SK-N-MC (cell line): ENCODE results near the gene ATP9B.

ENCODE experiments used
- EZH2 ChIP-seq: fragments of 200-600 bp; sonication (generic); IDR thresholded peaks from one replicate; pipeline ENCODE4 v1.6.1; 2017; ENCODE audit warnings: antibody characterized with exemption
- FOXP2 ChIP-seq: optimal IDR thresholded peaks from 2 replicates; pipeline ENCODE3; 2011; ENCODE audit warnings: mild to moderate bottlenecking, moderate library complexity; ENCODE audit not compliant: insufficient read depth; ENCODE audit errors: extremely low read length, control extremely low read depth
- POLR2AphosphoS5 ChIP-seq: IDR thresholded peaks from 2 replicates; pipeline ENCODE4 v1.6.1; 2012; ENCODE audit warnings: mild to moderate bottlenecking, low read depth, low read length, borderline replicate concordance

DNA sequence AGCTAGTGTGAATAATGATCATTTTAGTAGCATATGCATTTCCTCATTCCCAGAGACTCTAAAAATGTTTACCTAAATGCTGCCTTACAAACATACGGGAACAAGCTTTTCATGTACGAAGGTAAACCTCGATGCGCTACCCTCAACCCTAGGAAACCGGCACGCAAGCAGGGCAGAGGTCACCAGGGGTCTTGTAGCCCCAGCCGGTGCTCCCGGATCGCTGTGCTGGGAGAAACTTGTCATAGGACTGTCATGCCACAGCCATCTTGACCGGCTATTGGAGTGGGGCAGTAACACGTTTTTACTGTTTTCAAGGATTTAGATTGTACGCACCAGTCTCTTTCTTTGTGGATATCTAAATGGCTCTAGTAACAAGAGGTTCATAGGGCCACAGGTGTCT lies 291.7 kb downstream of the ATP9B start:
- TF ChIP-seq POLR2AphosphoS5 (no peak), EZH2 (no peak), FOXP2 (no peak)
